Measurements from ENCODE around the gene EIF3D. TPM values are rescaled to one million over a fixed set of nuclear protein-coding genes. Genes with fewer than 3 reads are reported as not detected.

Gene EIF3D
- total and polyA plus RNA-seq, 9 of the 15 experiments (the other 6 are each of a cell fraction or from before 2014, with no cell fraction given): 191 to 422 (median 279) TPM

- TF ChIP-seq FOXP4 (CRISPR knock-in tag; IDR thresholded peaks at IDR 0.05; ENCODE audit: borderline replicate concordance) (no peak), TCF7L2 (IDR thresholded peaks at IDR 0.05; ENCODE audit: low read depth, low read length) (no peak), ZNF830 (CRISPR knock-in tag; IDR thresholded peaks at IDR 0.05) (no peak), KDM5B (IDR thresholded peaks at IDR 0.05; ENCODE audit: insufficient replicate concordance, low read depth, low read length) (peak; percentile 85), ZNF143 (CRISPR knock-in tag; IDR thresholded peaks at IDR 0.05) (peak; percentile 82), MECOM (CRISPR knock-in tag; IDR thresholded peaks at IDR 0.05) (no peak), MCM3 (IDR thresholded peaks at IDR 0.05) (no peak), MYC (IDR thresholded peaks at IDR 0.05; ENCODE audit: low read depth, low read length) (peak; percentile 98), MYC (CRISPR knock-in tag; IDR thresholded peaks at IDR 0.05; ENCODE audit: borderline replicate concordance, low read depth) (peak; percentile 93), ATF4 (CRISPR knock-in tag; IDR thresholded peaks at IDR 0.05) (no peak), MNT (conservative IDR thresholded peaks at IDR 0.05) (peak; percentile 76 to 87), ZNF311 (CRISPR knock-in tag; IDR thresholded peaks at IDR 0.05) (no peak), CTCFL (IDR thresholded peaks at IDR 0.05; ENCODE audit: borderline replicate concordance, insufficient read depth, low read depth, low read length, poor library complexity, severe bottlenecking) (peak; percentile 18), PML (IDR thresholded peaks at IDR 0.05; ENCODE audit: low read length) (peak; percentile 70), KHSRP (IDR thresholded peaks at IDR 0.05) (no peak), HLTF (IDR thresholded peaks at IDR 0.05) (0 out of 2 replicates have a peak, but pooled peaks have one; percentile 20), RAD51 (IDR thresholded peaks at IDR 0.05; ENCODE audit: borderline replicate concordance, low read depth) (no peak), MLLT1 (IDR thresholded peaks at IDR 0.05) (no peak), SMARCA4 (IDR thresholded peaks at IDR 0.05) (no peak), POLR2AphosphoS5 (IDR thresholded peaks at IDR 0.05; ENCODE audit: control insufficient read depth, insufficient read depth, low read depth, low read length) (no peak)
Measured at GRCh38 chr22:36528795-36529751, at the start of gene EIF3D (continued).

All from K562 (cell line).